IMR-90 (cell line): ENCODE results near the gene FIS1.

Source experiments
- CTCF ChIP-seq: conservative IDR thresholded peaks from 2 replicates; pipeline ENCODE4 v1.5.1; 2012; ENCODE audit warnings: mild to moderate bottlenecking, low read depth, low read length, improper control_type of control experiment
- MAFK ChIP-seq: IDR thresholded peaks from 2 replicates; pipeline ENCODE4 v1.6.1; 2012; ENCODE audit warnings: low read depth, low read length, improper control_type of control experiment
- MAZ ChIP-seq: IDR thresholded peaks from 2 replicates; pipeline ENCODE4 v1.6.1; 2012; ENCODE audit warnings: low read depth, mild to moderate bottlenecking, low read length, improper control_type of control experiment, moderate library complexity, borderline replicate concordance
- MXI1 ChIP-seq: IDR thresholded peaks from 2 replicates; pipeline ENCODE4 v1.6.1; 2012; ENCODE audit warnings: low read depth, mild to moderate bottlenecking, low read length, moderate library complexity, borderline replicate concordance
- NFE2L2 ChIP-seq: fragments of 150-350 bp; IDR thresholded peaks from 2 replicates; pipeline ENCODE4 v1.6.1; 2016; ENCODE audit warnings: low read depth, mild to moderate bottlenecking, low read length
- POLR2A ChIP-seq: IDR thresholded peaks from 2 replicates; pipeline ENCODE4 v1.6.1; 2012; ENCODE audit warnings: mild to moderate bottlenecking, low read depth, low read length
- RCOR1 ChIP-seq: IDR thresholded peaks from 2 replicates; pipeline ENCODE4 v1.6.1; 2012; ENCODE audit warnings: mild to moderate bottlenecking, low read length, improper control_type of control experiment; ENCODE audit not compliant: insufficient replicate concordance
- RFX5 ChIP-seq: IDR thresholded peaks from 2 replicates; pipeline ENCODE4 v1.8.0; 2012; ENCODE audit warnings: low read depth, mild to moderate bottlenecking, low read length, moderate library complexity

GRCh38 chr7:101278461-101279292 is 33.8 kb upstream of the FIS1 start:
- no peak for TF ChIP-seq MAZ
- TF ChIP-seq CTCF, result no peak
- no peak for TF ChIP-seq RCOR1
- TF ChIP-seq MAFK, result no peak
- TF ChIP-seq POLR2A, result no peak
- TF ChIP-seq MXI1, result no peak
- no peak for TF ChIP-seq NFE2L2
- no peak for TF ChIP-seq RFX5
